GM23338 (cell line): ENCODE measurements around the gene NAA30. TPM values are rescaled to one million over a fixed set of nuclear protein-coding genes. Genes with fewer than 3 reads are reported as not detected.
"Not testable (repeated sequence)": the region's sequence is repeated elsewhere in the genome, so short reads cannot be mapped to it uniquely, and the experiment has no call there.

Experiments
- ATAC-seq: fragments of 200-7000 bp; cut with Tn5 transposase; 3 replicates; pipeline ENCODE4 v1.9.1; 2020
- DNase-seq: peaks from one replicate; pipeline ENCODE4 v3.0.0-alpha.2; 2015; ENCODE audit warnings: low spot score
- H2AFZ ChIP-seq: fragments of 200-600 bp; sonication (generic); 2 replicates; pipeline ENCODE4 v1.8.0; 2016; ENCODE audit warnings: antibody characterized with exemption, mild to moderate bottlenecking, moderate library complexity
- H3F3A ChIP-seq: fragments of 200-600 bp; sonication (generic); replicated peaks from 2 replicates; pipeline ENCODE4 v1.8.0; 2017; ENCODE audit warnings: antibody characterized with exemption, mixed run types, low read depth
- H3K27ac ChIP-seq: fragments of 200-600 bp; sonication (generic); 2 replicates; pipeline ENCODE4 v1.6.1; 2016; ENCODE audit warnings: low read depth
- H3K27me3 ChIP-seq: fragments of 200-600 bp; sonication (generic); 2 replicates; pipeline ENCODE4 v1.8.0; 2016; ENCODE audit warnings: mild to moderate bottlenecking, mixed run types, moderate library complexity; ENCODE audit not compliant: insufficient read depth
- H3K36me3 ChIP-seq: fragments of 200-600 bp; sonication (generic); 2 replicates; pipeline ENCODE4 v1.8.0; 2016; ENCODE audit warnings: mild to moderate bottlenecking; ENCODE audit not compliant: insufficient read depth
- H3K4me1 ChIP-seq: fragments of 200-600 bp; sonication (generic); 2 replicates; pipeline ENCODE4 v1.8.0; 2016; ENCODE audit warnings: mild to moderate bottlenecking, moderate library complexity; ENCODE audit not compliant: insufficient read depth
- H3K4me2 ChIP-seq: fragments of 200-600 bp; sonication (generic); 2 replicates; pipeline ENCODE4 v1.7.1; 2017; ENCODE audit warnings: mixed run types
- H3K4me3 ChIP-seq: fragments of 200-600 bp; sonication (generic); 2 replicates; pipeline ENCODE4 v1.6.1; 2016; ENCODE audit warnings: mixed run types
- H3K79me2 ChIP-seq: fragments of 200-600 bp; sonication (generic); replicated peaks from 2 replicates; pipeline ENCODE4 v1.8.0; 2017; ENCODE audit warnings: mild to moderate bottlenecking; ENCODE audit not compliant: insufficient read depth
- H3K9me2 ChIP-seq: fragments of 200-600 bp; sonication (generic); 2 replicates; pipeline ENCODE4 v1.8.0; 2017; ENCODE audit not compliant: insufficient read depth
- H4K20me1 ChIP-seq: fragments of 200-600 bp; sonication (generic); replicated peaks from 2 replicates; pipeline ENCODE4 v1.8.0; 2017; ENCODE audit warnings: mild to moderate bottlenecking; ENCODE audit not compliant: insufficient read depth
- H3K27ac Mint-ChIP-seq: 2 replicates; pipeline ENCODE4 v1.8.0; 2020; ENCODE audit warnings: inconsistent platforms, mild to moderate bottlenecking, moderate library complexity, mixed read lengths
- H3K27me3 Mint-ChIP-seq: 3 replicates; pipeline ENCODE4 v1.8.0; 2022; ENCODE audit warnings: low read depth, mild to moderate bottlenecking, moderate library complexity, mixed read lengths, inconsistent platforms; ENCODE audit not compliant: insufficient read depth, poor library complexity
- H3K36me3 Mint-ChIP-seq: 3 replicates; pipeline ENCODE4 v1.8.0; 2021; ENCODE audit warnings: low read depth, mild to moderate bottlenecking, inconsistent platforms, moderate library complexity, mixed read lengths
- H3K4me1 Mint-ChIP-seq: 3 replicates; pipeline ENCODE4 v1.8.0; 2020; ENCODE audit warnings: mild to moderate bottlenecking, inconsistent platforms, mixed read lengths
- H3K4me3 Mint-ChIP-seq: 3 replicates; pipeline ENCODE4 v1.8.0; 2021; ENCODE audit warnings: moderate library complexity, mild to moderate bottlenecking, inconsistent platforms, mixed read lengths
- H3K9me3 Mint-ChIP-seq: 3 replicates; pipeline ENCODE4 v1.8.0; 2020; ENCODE audit warnings: moderate library complexity, mild to moderate bottlenecking, inconsistent platforms, mixed read lengths
- CREB1 ChIP-seq: fragments of 250-450 bp; sonication (Bioruptor Pico); IDR thresholded peaks from 2 replicates; pipeline ENCODE4 v1.5.0; 2020; ENCODE audit warnings: low read depth, mild to moderate bottlenecking, moderate library complexity
- CTCF ChIP-seq, 2 experiments: fragments of 200-600 bp in 1 of 2; sonication (generic) in 1 of 2; conservative IDR thresholded peaks; 2 replicates each; pipeline versions ENCODE4 v1.5.1 to v1.6.1; 2016 to 2017; ENCODE audit warnings: antibody characterized with exemption in 2 of 2, low read depth in 2 of 2, mild to moderate bottlenecking in 2 of 2, moderate library complexity in 1 of 2
- ETS1 ChIP-seq: IDR thresholded peaks from 2 replicates; pipeline ENCODE4 v1.6.1; 2016; ENCODE audit warnings: antibody characterized with exemption
- EZH2 ChIP-seq: fragments of 200-600 bp; sonication (generic); IDR thresholded peaks from one replicate; pipeline ENCODE4 v1.8.0; 2017; ENCODE audit warnings: antibody characterized with exemption, mild to moderate bottlenecking, low read depth; ENCODE audit not compliant: unreplicated experiment
- EZH2phosphoT487 ChIP-seq: fragments of 200-600 bp; sonication (generic); IDR thresholded peaks from one replicate; pipeline ENCODE4 v1.8.1; 2018; ENCODE audit warnings: antibody characterized with exemption; ENCODE audit not compliant: unreplicated experiment
- POLR2AphosphoS5 ChIP-seq: IDR thresholded peaks from 2 replicates; pipeline ENCODE4 v1.6.1; 2016; ENCODE audit warnings: antibody characterized with exemption, low read depth
- REST ChIP-seq: IDR thresholded peaks from one replicate; pipeline ENCODE4 v1.6.1; 2018; ENCODE audit warnings: antibody characterized with exemption; ENCODE audit not compliant: unreplicated experiment
- ZNF331 ChIP-seq: fragments of 250-450 bp; sonication (Bioruptor Pico); IDR thresholded peaks from 2 replicates; pipeline ENCODE4 v1.5.0; 2020; ENCODE audit warnings: low read depth, mild to moderate bottlenecking, moderate library complexity
- polyA plus RNA-seq: library from polyadenylated mRNA; unstranded; fragments of >200 nt; fragmentation: Nextera tagmentation; extraction: Ambion mirVana; gene quantifications from 2 replicates; pipeline ENCODE4 v1.2.1, GENCODE V29; 2016
- total RNA-seq: library from RNA; depleted of rRNA; stranded (reverse); fragments of >200 nt; shearing (Covaris generic); gene quantifications from 2 replicates; pipeline ENCODE4 v1.2.3, GENCODE V29; 2014

Gene NAA30
- total and polyA plus RNA-seq, 2 experiments from 2014 or later: 7.5 to 27.1 TPM

GRCh38 chr14:57362361-57362760 lies 28.0 kb upstream of the NAA30 start:
- Histone ChIP-seq H2AFZ (peak overlapping the region; percentile 61; the same call in 1 of the 2 replicates), H3K4me1 (peaks cover 12% of the 10 kb centered on the region; the same call in 1 of the 2 replicates), H3K4me2 (no peak overlapping the region), H3F3A (no peaks in the 10 kb centered on the region), H3K27me3 (no peaks in the 10 kb centered on the region), H3K9me2 (no peaks in the 10 kb centered on the region), H3K36me3 (no peaks in the 10 kb centered on the region), H3K4me3 (no peak overlapping the region), H4K20me1 (no peaks in the 10 kb centered on the region), H3K79me2 (no peaks in the 10 kb centered on the region), H3K27ac (no peak overlapping the region)
- no peak overlapping the region for H3K4me3 Mint-ChIP-seq
- no peak for DNase-seq
- H3K27me3 Mint-ChIP-seq: peaks cover 5% of the 10 kb centered on the region
- H3K9me3 Mint-ChIP-seq: no peaks in the 10 kb centered on the region
- no peaks in the 10 kb centered on the region for H3K36me3 Mint-ChIP-seq
- TF ChIP-seq POLR2AphosphoS5: no peak
- TF ChIP-seq EZH2: no peak
- TF ChIP-seq REST: no peak
- TF ChIP-seq ZNF331 (CRISPR knock-in tag): no peak
- H3K4me1 Mint-ChIP-seq: peaks cover 14% of the 10 kb centered on the region
- ATAC-seq: no peak
- H3K27ac Mint-ChIP-seq: no peak overlapping the region

- peak; percentile 97 for ATAC-seq
These were observed 25.5 kb upstream of the NAA30 start for GRCh38 chr14:57364659-57365450.

GRCh38 chr14:57370187-57370586 lies 20.2 kb upstream of the NAA30 start:
- H3K4me2 ChIP-seq, H3F3A ChIP-seq, DNase-seq, H3K27me3 ChIP-seq, H3K36me3 ChIP-seq, H3K4me3 Mint-ChIP-seq, H3K79me2 ChIP-seq, H3K9me2 ChIP-seq, H3K27ac Mint-ChIP-seq, H3K4me3 ChIP-seq, H3K27me3 Mint-ChIP-seq, H3K4me1 ChIP-seq, H4K20me1 ChIP-seq, H3K27ac ChIP-seq, H2AFZ ChIP-seq, H3K4me1 Mint-ChIP-seq, H3K36me3 Mint-ChIP-seq, ATAC-seq: not testable (repeated sequence)
- peaks cover 11% of the 10 kb centered on the region for H3K9me3 Mint-ChIP-seq

More at GRCh38 chr14:57364659-57365450, 25.5 kb upstream of the NAA30 start:
- Histone ChIP-seq H3K4me2 (peak overlapping the region; percentile 40; the same call in 1 of the 2 replicates), H4K20me1 (no peaks in the 10 kb centered on the region), H3F3A (no peaks in the 10 kb centered on the region), H3K9me2 (no peaks in the 10 kb centered on the region), H3K4me3 (no peak overlapping the region), H3K27me3 (no peaks in the 10 kb centered on the region), H3K27ac (no peak overlapping the region), H3K79me2 (no peaks in the 10 kb centered on the region), H3K36me3 (no peaks in the 10 kb centered on the region), H2AFZ (peak overlapping the region; percentile 97), H3K4me1 (peaks cover 12% of the 10 kb centered on the region; the same call in 1 of the 2 replicates)
- H3K4me1 Mint-ChIP-seq: peaks cover 14% of the 10 kb centered on the region
- DNase-seq: peak; percentile 59
- no peak for TF ChIP-seq CTCF (conservative IDR thresholded peaks at IDR 0.05; ENCODE audit: low read depth in 2 of 2)
- TF ChIP-seq ETS1: no peak
- TF ChIP-seq CREB1: no peak
- TF ChIP-seq EZH2phosphoT487: no peak
- no peak overlapping the region for H3K27ac Mint-ChIP-seq
- H3K4me3 Mint-ChIP-seq: no peak overlapping the region; the same call in 2 of the 3 replicates
- H3K9me3 Mint-ChIP-seq: peaks cover 6% of the 10 kb centered on the region
- H3K27me3 Mint-ChIP-seq: peaks cover 5% of the 10 kb centered on the region
- H3K36me3 Mint-ChIP-seq: no peaks in the 10 kb centered on the region
